Effector memory CD4-positive, alpha-beta T cell (primary cell): Measurements from ENCODE around the gene RSPH1.

Experiments used
- DNase-seq, 3 donors: peaks; one replicate each; pipeline ENCODE4 v3.0.0-alpha.2; 2020
- H3K27ac ChIP-seq: 2 replicates; pipeline ENCODE4 v1.7.0; 2013; ENCODE audit warnings: mild to moderate bottlenecking, low read length, moderate library complexity; ENCODE audit not compliant: insufficient read depth, poor library complexity, severe bottlenecking
- H3K27me3 ChIP-seq: replicated peaks from 2 replicates; pipeline ENCODE4 v1.7.0; 2013; ENCODE audit warnings: mild to moderate bottlenecking, low read length; ENCODE audit not compliant: insufficient read depth, control insufficient read depth, poor library complexity, severe bottlenecking
- H3K36me3 ChIP-seq: 2 replicates; pipeline ENCODE4 v1.7.0; 2013; ENCODE audit warnings: mild to moderate bottlenecking, low read length, moderate library complexity; ENCODE audit not compliant: control insufficient read depth, insufficient read depth
- H3K4me1 ChIP-seq: 2 replicates; pipeline ENCODE4 v1.7.0; 2013; ENCODE audit warnings: low read length, mild to moderate bottlenecking; ENCODE audit not compliant: control insufficient read depth, insufficient read depth, poor library complexity, severe bottlenecking
- H3K4me3 ChIP-seq: 2 replicates; pipeline ENCODE4 v1.7.0; 2013; ENCODE audit warnings: low read length, low read depth, mild to moderate bottlenecking; ENCODE audit not compliant: insufficient read depth, poor library complexity, severe bottlenecking
- H3K9me3 ChIP-seq: 2 replicates; pipeline ENCODE4 v1.7.0; 2013; ENCODE audit warnings: mild to moderate bottlenecking, low read length, moderate library complexity; ENCODE audit not compliant: control insufficient read depth

The RSPH1 gene

DNA sequence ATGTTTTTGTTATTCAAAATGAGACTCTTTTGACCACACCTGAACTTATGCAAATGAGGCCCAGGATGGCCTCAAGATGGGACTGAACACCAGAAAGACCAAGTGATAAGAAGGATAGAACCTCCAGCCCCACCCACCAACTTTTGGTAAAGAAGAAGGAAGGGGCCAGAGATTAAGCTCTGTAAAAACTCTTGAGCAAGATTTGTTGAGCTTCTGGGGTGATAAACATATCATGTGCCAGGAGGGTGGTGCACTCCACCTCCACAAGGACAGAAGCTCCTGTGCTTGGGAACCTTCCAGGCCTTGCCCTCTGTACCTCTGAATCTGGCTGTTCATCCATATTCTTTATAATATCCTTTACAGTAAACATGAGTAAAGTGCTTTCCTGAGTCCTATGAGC lies 5.3 kb downstream of the RSPH1 start:
- H3K27ac ChIP-seq, result no peak overlapping the region
- H3K9me3 ChIP-seq, result no peaks in the 10 kb centered on the region
- H3K4me1 ChIP-seq, result peaks cover 1% of the 10 kb centered on the region
- H3K27me3 ChIP-seq, result no peaks in the 10 kb centered on the region
- DNase-seq, result no peak
- no peaks in the 10 kb centered on the region for H3K36me3 ChIP-seq
- no peak overlapping the region for H3K4me3 ChIP-seq

DNA sequence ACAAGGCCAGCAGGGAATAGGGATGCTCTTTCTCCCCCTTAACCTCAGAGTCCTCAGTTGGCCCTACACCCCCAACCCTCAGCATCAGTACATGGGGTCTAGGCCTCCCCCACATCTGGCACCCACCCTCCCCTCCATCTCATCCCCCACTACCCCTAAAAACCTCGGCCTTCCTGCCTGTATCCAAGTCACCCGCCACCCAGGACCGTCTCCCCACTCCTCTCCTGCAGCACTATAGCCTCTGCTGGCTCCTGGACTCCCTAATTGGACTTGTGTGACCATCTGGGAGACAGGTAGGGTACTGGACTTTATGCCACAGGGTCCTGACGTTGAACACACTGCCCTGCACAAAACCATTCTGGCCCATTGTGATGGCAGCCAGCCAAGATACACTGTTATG lies 6.0 kb downstream of the RSPH1 start:
- H3K4me3 ChIP-seq, result no peak overlapping the region

DNA sequence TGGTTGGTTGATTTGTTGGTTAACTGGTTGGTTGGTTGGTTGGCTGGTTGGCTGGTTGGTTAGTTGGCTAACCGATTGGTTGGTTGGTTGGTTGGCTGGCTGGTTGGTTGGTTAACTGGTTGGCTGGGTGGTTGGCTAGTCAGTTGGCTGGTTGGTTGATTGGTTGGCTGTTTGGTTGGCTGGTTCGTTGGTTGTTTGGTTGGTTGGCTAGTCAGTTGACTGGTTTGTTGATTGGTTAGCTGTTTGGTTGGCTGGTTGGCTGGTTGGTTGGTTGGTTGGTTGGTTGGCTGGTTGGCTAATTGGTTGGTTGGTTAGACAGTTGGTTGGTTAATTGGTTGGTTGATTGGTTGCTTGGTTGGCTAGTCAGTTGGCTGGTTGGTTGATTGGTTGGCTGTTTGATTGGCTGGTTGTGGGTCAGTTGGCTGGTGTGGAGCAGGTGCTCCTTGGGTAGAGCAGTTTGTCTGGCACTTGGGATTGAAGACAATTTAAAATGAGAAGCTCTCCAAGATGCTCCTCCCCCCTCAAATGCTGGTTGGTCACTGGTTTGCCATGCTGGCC lies 6.9 kb downstream of the RSPH1 start:
- H3K4me1 ChIP-seq, result no peaks in the 10 kb centered on the region
- no peak for DNase-seq

More for the DNA sequence above, 6.0 kb downstream of the RSPH1 start:
- H3K27me3 ChIP-seq, result no peaks in the 10 kb centered on the region
- H3K27ac ChIP-seq, result no peak overlapping the region
- no peaks in the 10 kb centered on the region for H3K36me3 ChIP-seq
- no peaks in the 10 kb centered on the region for H3K9me3 ChIP-seq
- no peak for DNase-seq
- no peaks in the 10 kb centered on the region for H3K4me1 ChIP-seq

DNA sequence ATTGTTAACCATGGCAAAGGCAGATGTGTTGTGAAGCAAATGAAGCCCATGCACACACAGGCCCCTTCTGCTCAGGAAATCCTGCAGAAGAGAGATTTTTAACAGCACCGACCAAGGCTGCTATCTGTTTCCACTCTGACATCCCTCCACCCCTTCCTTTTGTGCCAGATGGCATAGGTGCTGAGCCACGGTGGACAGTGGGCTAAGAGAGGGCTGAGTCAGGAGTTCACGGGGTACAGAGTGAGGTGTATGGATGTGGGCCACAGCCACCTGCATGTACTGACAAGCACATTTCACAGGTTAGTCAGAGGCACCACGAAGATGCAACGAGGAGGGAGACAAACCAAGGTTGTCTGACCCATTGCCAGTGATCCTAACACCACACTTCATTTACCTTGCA lies 9.5 kb downstream of the RSPH1 start:
- no peaks in the 10 kb centered on the region for H3K4me1 ChIP-seq
- H3K27ac ChIP-seq, result no peak overlapping the region
- H3K36me3 ChIP-seq, result no peaks in the 10 kb centered on the region
- H3K4me3 ChIP-seq, result no peak overlapping the region
- no peaks in the 10 kb centered on the region for H3K27me3 ChIP-seq
- no peak for DNase-seq
- H3K9me3 ChIP-seq, result no peaks in the 10 kb centered on the region

More for the DNA sequence above, 6.9 kb downstream of the RSPH1 start:
- Histone ChIP-seq H3K9me3 (no peaks in the 10 kb centered on the region), H3K27me3 (no peaks in the 10 kb centered on the region), H3K36me3 (no peaks in the 10 kb centered on the region), H3K4me3 (no peak overlapping the region), H3K27ac (no peak overlapping the region)

DNA sequence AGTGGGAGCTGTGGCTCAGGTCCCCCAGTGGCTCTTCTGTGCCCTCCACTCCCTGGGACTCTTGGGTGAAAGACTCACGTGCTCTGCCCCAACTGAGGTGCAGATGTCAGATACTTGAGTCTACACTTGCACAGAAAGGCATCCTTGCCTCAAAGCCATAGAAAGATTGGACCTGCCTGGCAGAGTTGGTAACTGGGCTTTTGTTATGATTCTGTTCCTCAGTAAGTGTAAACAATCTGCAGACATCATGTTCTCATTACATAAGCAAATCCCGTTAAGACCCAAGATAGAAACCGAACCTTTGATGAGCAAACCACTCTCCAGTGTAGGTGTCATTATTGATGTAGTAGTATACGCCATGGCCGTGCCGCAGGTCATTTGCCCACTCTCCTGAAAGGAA lies 10.0 kb downstream of the RSPH1 start:
- no peak for DNase-seq
- no peaks in the 10 kb centered on the region for H3K36me3 ChIP-seq
- H3K27me3 ChIP-seq, result no peaks in the 10 kb centered on the region
- no peaks in the 10 kb centered on the region for H3K9me3 ChIP-seq
- no peaks in the 10 kb centered on the region for H3K4me1 ChIP-seq
- H3K4me3 ChIP-seq, result no peak overlapping the region
- H3K27ac ChIP-seq, result no peak overlapping the region

DNA sequence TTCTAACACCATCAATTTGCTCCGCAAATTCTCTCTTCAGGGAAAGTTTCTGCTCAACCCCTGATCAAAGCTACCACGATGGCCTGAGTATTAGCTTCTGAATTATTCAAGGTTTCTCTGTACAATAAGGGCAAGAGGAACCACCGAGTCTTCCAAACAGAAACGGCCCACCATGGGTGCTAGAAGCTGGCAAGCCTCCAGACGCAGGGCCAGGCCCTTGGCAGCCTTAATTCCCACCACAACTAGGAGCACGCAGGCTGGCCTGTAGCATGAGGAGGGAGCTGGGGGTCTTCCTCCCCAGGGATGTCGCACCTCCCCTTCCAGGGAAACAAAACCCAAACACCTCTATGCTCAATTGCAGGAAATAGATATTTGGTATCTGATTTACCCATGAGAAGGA lies 11.1 kb downstream of the RSPH1 start:
- Histone ChIP-seq H3K4me1 (no peaks in the 10 kb centered on the region), H3K27me3 (no peaks in the 10 kb centered on the region), H3K36me3 (no peaks in the 10 kb centered on the region), H3K9me3 (no peaks in the 10 kb centered on the region), H3K27ac (no peak overlapping the region), H3K4me3 (no peak overlapping the region)
- DNase-seq, result no peak

DNA sequence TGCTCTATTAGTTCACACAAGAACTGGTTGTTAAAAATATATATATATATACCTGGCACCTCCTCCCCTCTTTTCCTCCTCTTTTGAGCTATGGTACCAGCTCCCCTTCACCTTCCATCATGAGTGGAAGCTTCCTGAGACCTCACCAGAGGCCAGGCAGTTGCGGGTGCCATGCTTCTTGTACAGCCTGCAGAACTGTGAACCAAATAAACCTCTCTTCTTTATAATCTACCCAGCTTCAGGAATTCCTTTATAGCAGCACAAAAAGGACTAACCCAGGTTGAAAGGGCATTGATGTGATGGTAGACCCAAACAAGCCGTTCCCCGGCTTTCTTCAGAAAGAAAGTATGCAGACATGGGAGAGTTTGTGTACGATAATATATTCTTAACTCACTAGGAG lies 14.9 kb downstream of the RSPH1 start:
- Histone ChIP-seq H3K4me3 (no peak overlapping the region), H3K27me3 (no peaks in the 10 kb centered on the region), H3K9me3 (no peaks in the 10 kb centered on the region), H3K36me3 (no peaks in the 10 kb centered on the region), H3K4me1 (no peaks in the 10 kb centered on the region), H3K27ac (no peak overlapping the region)
- DNase-seq, result no peak

DNA sequence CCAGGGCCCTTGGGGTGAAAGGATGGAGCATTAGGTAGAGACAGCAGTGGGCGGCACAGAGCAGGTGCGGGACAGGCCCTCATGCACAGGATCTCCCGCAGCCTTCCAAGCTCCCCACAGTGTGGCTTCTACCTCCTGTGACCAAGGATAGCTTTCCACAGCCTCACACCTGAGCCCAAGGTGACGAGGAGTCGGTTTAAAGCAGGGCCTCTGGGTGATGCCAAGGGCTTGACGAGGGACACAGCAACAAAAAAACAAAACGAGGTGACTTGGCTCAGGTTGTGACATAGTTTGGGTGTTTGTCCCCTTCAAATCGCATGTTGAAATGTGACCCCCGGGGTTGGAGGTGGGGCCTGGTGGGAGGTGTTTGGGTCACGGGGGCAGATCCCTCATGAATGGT lies 15.3 kb downstream of the RSPH1 start:
- H3K27ac ChIP-seq, result no peak overlapping the region
- DNase-seq, result no peak
- H3K4me3 ChIP-seq, result no peak overlapping the region
- no peaks in the 10 kb centered on the region for H3K36me3 ChIP-seq
- no peaks in the 10 kb centered on the region for H3K27me3 ChIP-seq
- H3K9me3 ChIP-seq, result no peaks in the 10 kb centered on the region
- no peaks in the 10 kb centered on the region for H3K4me1 ChIP-seq

DNA sequence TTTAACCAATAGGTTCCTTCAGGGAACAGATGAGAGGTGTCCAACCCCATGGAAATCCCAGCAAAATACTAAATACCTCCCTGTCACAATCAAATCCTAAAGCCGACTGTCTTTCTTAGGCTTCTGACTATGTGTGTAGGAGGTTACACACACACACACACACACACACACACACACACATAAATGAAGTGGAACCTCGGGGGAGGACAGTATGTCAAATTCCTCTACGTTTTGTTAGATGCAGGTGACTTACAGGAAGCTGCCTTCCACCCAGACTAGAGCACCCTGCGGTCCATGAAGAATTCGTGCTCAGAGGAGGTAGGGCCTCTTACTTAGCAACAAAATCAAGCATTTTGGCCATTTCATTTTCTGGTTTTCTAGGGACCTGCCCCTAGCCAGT lies 16.4 kb downstream of the RSPH1 start:
- no peak for DNase-seq

DNA sequence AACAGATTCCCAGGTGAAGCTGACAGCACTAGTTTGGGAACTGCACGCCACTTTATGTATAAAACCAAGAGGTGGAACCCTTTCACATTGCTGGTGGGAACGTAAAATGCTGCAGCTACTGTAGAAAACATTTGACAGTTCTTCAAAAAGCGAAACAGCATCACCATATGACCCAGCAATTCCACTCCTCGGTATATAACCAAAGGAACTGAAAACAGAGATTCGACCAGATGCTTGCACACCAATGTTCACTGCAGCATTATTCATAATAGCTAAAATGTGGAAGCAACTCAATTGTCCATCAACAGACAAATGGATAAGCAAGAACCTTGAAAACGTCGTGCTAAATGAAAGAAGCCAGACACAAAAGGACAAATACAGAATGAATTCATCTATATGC lies 17.5 kb downstream of the RSPH1 start:
- no peak for DNase-seq
- no peaks in the 10 kb centered on the region for H3K27me3 ChIP-seq

More for the DNA sequence above, 16.4 kb downstream of the RSPH1 start:
- no peaks in the 10 kb centered on the region for H3K9me3 ChIP-seq
- H3K27me3 ChIP-seq, result no peaks in the 10 kb centered on the region
- H3K4me1 ChIP-seq, result no peaks in the 10 kb centered on the region
- H3K36me3 ChIP-seq, result no peaks in the 10 kb centered on the region
- no peak overlapping the region for H3K4me3 ChIP-seq
- H3K27ac ChIP-seq, result no peak overlapping the region

More for the DNA sequence above, 17.5 kb downstream of the RSPH1 start:
- Histone ChIP-seq H3K27ac (no peak overlapping the region), H3K4me1 (no peaks in the 10 kb centered on the region), H3K9me3 (no peaks in the 10 kb centered on the region), H3K36me3 (no peaks in the 10 kb centered on the region), H3K4me3 (no peak overlapping the region)
